NCI-H2107 (cell line): ENCODE results near the gene RIN2.

Experiments
- DNase-seq: peaks from one replicate; lab custom pipeline; 2025; lab: John Stamatoyannopoulos, UW

Gene RIN2

GRCh38 chr20:19758133-19758500, at the start of gene RIN2:
RIN2 (plus strand) TSS chr20:19758258; CDS start chr20:19889602, 131,344 bp downstream.
- DNase-seq = no peak

- DNase-seq = no peak
These were observed 48.3 kb upstream of the RIN2 start for GRCh38 chr20:19709635-19710335.

- DNase-seq = no peak
These were observed 47.5 kb upstream of the RIN2 start for GRCh38 chr20:19710336-19711120.

GRCh38 chr20:19711126-19711525, 46.9 kb upstream of the RIN2 start:
- no peak for DNase-seq

- no peak for DNase-seq
These were observed 45.3 kb upstream of the RIN2 start for GRCh38 chr20:19712721-19713260.

GRCh38 chr20:19713822-19714578, 44.1 kb upstream of the RIN2 start:
- DNase-seq = no peak

GRCh38 chr20:19714579-19714840, 43.5 kb upstream of the RIN2 start:
- no peak for DNase-seq

- DNase-seq = no peak
These were observed 42.1 kb upstream of the RIN2 start for GRCh38 chr20:19715986-19716385.

- DNase-seq = no peak
These were observed 39.2 kb upstream of the RIN2 start for GRCh38 chr20:19718880-19719279.

GRCh38 chr20:19720991-19721390, 37.1 kb upstream of the RIN2 start:
- DNase-seq = no peak

GRCh38 chr20:19723051-19723450, 35.0 kb upstream of the RIN2 start:
- no peak for DNase-seq

- no peak for DNase-seq
These were observed 34.1 kb upstream of the RIN2 start for GRCh38 chr20:19723813-19724430.

GRCh38 chr20:19725373-19725772, 32.7 kb upstream of the RIN2 start:
- DNase-seq = no peak

- DNase-seq = no peak
These were observed 32.1 kb upstream of the RIN2 start for GRCh38 chr20:19725814-19726525.

- DNase-seq = no peak
These were observed 30.7 kb upstream of the RIN2 start for GRCh38 chr20:19727251-19727847.

GRCh38 chr20:19729672-19730071, 28.4 kb upstream of the RIN2 start:
- no peak for DNase-seq

GRCh38 chr20:19730706-19731105, 27.4 kb upstream of the RIN2 start:
- no peak for DNase-seq

GRCh38 chr20:19734811-19735210, 23.2 kb upstream of the RIN2 start:
- DNase-seq = no peak

- no peak for DNase-seq
These were observed 22.6 kb upstream of the RIN2 start for GRCh38 chr20:19735446-19735845.

- DNase-seq = no peak
These were observed 21.0 kb upstream of the RIN2 start for GRCh38 chr20:19737025-19737424.

GRCh38 chr20:19738951-19739350, 19.1 kb upstream of the RIN2 start:
- no peak for DNase-seq
